Adrenal gland (tissue), 5 donors: ENCODE measurements around the gene SPHKAP.

Source experiments
- CTCF ChIP-seq, 6 experiments: fragments of 450-650 bp in 4 of 6; fragments of 200-600 bp in 2 of 6; sonication (generic) in 1 of 6; IDR thresholded peaks; 1 replicate in 5 of 6; 2 replicates in 1 of 6; pipeline versions ENCODE4 v1.5.1 to v1.8.0; 2016 to 2021; ENCODE audit warnings: antibody characterized with exemption in 6 of 6, mild to moderate bottlenecking in 2 of 6, moderate library complexity in 1 of 6
- POLR2A ChIP-seq, 2 donors: fragments of 450-650 bp; IDR thresholded peaks; one replicate each; pipeline ENCODE4 v1.6.1; 2017; ENCODE audit warnings: antibody characterized with exemption in 2 of 2, mild to moderate bottlenecking in 2 of 2, moderate library complexity in 1 of 2
- donor health status: DM: no; HTN: no; CAD: no.

GRCh38 chr2:227996366-227996765 lies 185.1 kb downstream of the SPHKAP start:
- TF ChIP-seq CTCF (IDR thresholded peaks at IDR 0.05): no peak
- TF ChIP-seq POLR2A (IDR thresholded peaks at IDR 0.05): no peak
